Neural progenitor cell (in vitro differentiated cells): ENCODE results near the gene MTFR2. TPM values are rescaled to one million over a fixed set of nuclear protein-coding genes. Genes with fewer than 3 reads are reported as not detected.

Experiments
- DNase-seq: peaks from one replicate; pipeline ENCODE4 v3.0.0-alpha.2; 2016; ENCODE audit warnings: low spot score
- H2AFZ ChIP-seq: fragments of 200-600 bp; sonication (generic); replicated peaks from 2 replicates; pipeline ENCODE4 v1.6.1; 2016; ENCODE audit warnings: antibody characterized with exemption
- H3F3A ChIP-seq: fragments of 200-600 bp; sonication (generic); 2 replicates; pipeline ENCODE4 v1.6.1; 2016; ENCODE audit warnings: antibody characterized with exemption, low read depth
- H3K27ac ChIP-seq: fragments of 200-600 bp; sonication (generic); 2 replicates; pipeline ENCODE4 v1.5.1; 2016; ENCODE audit warnings: mild to moderate bottlenecking
- H3K27me3 ChIP-seq: fragments of 200-600 bp; sonication (generic); 2 replicates; pipeline ENCODE4 v1.6.1; 2016; ENCODE audit warnings: mild to moderate bottlenecking, moderate library complexity
- H3K36me3 ChIP-seq: fragments of 200-600 bp; sonication (generic); 2 replicates; pipeline ENCODE4 v1.5.1; 2016
- H3K4me1 ChIP-seq: fragments of 200-600 bp; sonication (generic); 2 replicates; pipeline ENCODE4 v1.6.1; 2016; ENCODE audit warnings: mixed run types
- H3K4me2 ChIP-seq: fragments of 200-600 bp; sonication (generic); 2 replicates; pipeline ENCODE4 v1.6.1; 2016
- H3K4me3 ChIP-seq: fragments of 200-600 bp; sonication (generic); 2 replicates; pipeline ENCODE4 v1.5.1; 2016
- H3K79me2 ChIP-seq: fragments of 200-600 bp; sonication (generic); 2 replicates; pipeline ENCODE4 v1.6.1; 2016; ENCODE audit warnings: low read depth
- H3K9ac ChIP-seq: fragments of 200-600 bp; sonication (generic); 2 replicates; pipeline ENCODE4 v1.6.1; 2016
- H3K9me3 ChIP-seq: fragments of 200-600 bp; sonication (generic); 2 replicates; pipeline ENCODE4 v1.5.1; 2016; ENCODE audit warnings: low read depth
- H4K20me1 ChIP-seq: fragments of 200-600 bp; sonication (generic); 2 replicates; pipeline ENCODE4 v1.6.1; 2016; ENCODE audit warnings: low read depth
- H3K27ac Mint-ChIP-seq: 3 replicates; pipeline ENCODE4 v1.8.0; 2021; ENCODE audit warnings: mixed read lengths
- H3K27me3 Mint-ChIP-seq: 2 replicates; pipeline ENCODE4 v1.8.0; 2022; ENCODE audit warnings: low read depth, mild to moderate bottlenecking, inconsistent platforms, moderate library complexity, mixed read lengths; ENCODE audit not compliant: insufficient read depth
- H3K36me3 Mint-ChIP-seq: 3 replicates; pipeline ENCODE4 v1.8.0; 2021; ENCODE audit warnings: mixed read lengths
- H3K4me1 Mint-ChIP-seq: 3 replicates; pipeline ENCODE4 v1.8.0; 2021; ENCODE audit warnings: mixed read lengths
- H3K4me3 Mint-ChIP-seq: 3 replicates; pipeline ENCODE4 v1.8.0; 2021; ENCODE audit warnings: mild to moderate bottlenecking, moderate library complexity, mixed read lengths
- H3K9me3 Mint-ChIP-seq: 3 replicates; pipeline ENCODE4 v1.8.0; 2020; ENCODE audit warnings: mixed read lengths
- EZH2 ChIP-seq: fragments of 200-600 bp; sonication (generic); IDR thresholded peaks from 2 replicates; pipeline ENCODE4 v1.6.1; 2017; ENCODE audit warnings: antibody characterized with exemption, mild to moderate bottlenecking, moderate library complexity
- EZH2phosphoT487 ChIP-seq: fragments of 200-600 bp; sonication (generic); IDR thresholded peaks from 2 replicates; pipeline ENCODE4 v1.6.1; 2017; ENCODE audit warnings: antibody characterized with exemption
- total RNA-seq: library from RNA; depleted of rRNA; stranded (reverse); fragments of >200 nt; gene quantifications from 2 replicates; pipeline ENCODE4 v1.2.3, GENCODE V29; 2015; ENCODE audit warnings: low replicate concordance
- TF ChIP-seq, protein P1 (sequence below): fragments of 200-600 bp; sonication (generic); IDR thresholded peaks from 2 replicates; pipeline ENCODE4 v1.5.1; 2017; ENCODE audit warnings: antibody characterized with exemption, mild to moderate bottlenecking

The MTFR2 gene
- total RNA-seq, 1 donor from 2014 or later: 12.6 TPM

DNA sequence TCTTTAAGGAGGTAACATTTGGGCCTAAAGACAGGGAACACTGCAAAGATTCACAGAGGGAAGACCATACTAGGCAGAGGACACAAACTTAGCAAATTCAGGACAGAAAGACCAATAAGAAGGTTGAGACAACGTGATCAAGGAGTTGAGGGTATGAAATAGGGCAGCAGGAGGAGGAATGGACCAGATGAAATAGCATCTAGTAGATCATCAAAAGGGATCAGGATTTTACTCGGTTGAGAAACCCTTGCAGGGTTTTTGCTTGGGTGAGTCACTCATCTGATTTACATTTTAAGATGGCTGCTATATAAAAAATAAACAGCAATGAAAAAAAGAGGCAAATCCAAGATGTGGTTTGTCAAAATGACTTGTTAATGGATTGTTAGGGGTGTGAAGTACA, 34.8 kb upstream of the MTFR2 start:
- peaks cover 17% of the 10 kb centered on the region for H3K4me1 ChIP-seq
- H3K27me3 ChIP-seq: no peaks in the 10 kb centered on the region
- no peak for TF ChIP-seq EZH2
- TF ChIP-seq, protein P1, sequence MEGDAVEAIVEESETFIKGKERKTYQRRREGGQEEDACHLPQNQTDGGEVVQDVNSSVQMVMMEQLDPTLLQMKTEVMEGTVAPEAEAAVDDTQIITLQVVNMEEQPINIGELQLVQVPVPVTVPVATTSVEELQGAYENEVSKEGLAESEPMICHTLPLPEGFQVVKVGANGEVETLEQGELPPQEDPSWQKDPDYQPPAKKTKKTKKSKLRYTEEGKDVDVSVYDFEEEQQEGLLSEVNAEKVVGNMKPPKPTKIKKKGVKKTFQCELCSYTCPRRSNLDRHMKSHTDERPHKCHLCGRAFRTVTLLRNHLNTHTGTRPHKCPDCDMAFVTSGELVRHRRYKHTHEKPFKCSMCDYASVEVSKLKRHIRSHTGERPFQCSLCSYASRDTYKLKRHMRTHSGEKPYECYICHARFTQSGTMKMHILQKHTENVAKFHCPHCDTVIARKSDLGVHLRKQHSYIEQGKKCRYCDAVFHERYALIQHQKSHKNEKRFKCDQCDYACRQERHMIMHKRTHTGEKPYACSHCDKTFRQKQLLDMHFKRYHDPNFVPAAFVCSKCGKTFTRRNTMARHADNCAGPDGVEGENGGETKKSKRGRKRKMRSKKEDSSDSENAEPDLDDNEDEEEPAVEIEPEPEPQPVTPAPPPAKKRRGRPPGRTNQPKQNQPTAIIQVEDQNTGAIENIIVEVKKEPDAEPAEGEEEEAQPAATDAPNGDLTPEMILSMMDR: no peak
- TF ChIP-seq EZH2phosphoT487: no peak
- no peak overlapping the region for H3K27ac ChIP-seq
- H3K27ac Mint-ChIP-seq: no peak overlapping the region
- H3K9ac ChIP-seq: no peak overlapping the region
- peaks cover 92% of the 10 kb centered on the region for H4K20me1 ChIP-seq
- no peak overlapping the region for H3K4me3 Mint-ChIP-seq
- H3K36me3 Mint-ChIP-seq: peaks cover 7% of the 10 kb centered on the region
- no peak overlapping the region for H2AFZ ChIP-seq
- H3K4me1 Mint-ChIP-seq: peaks cover 33% of the 10 kb centered on the region
- no peak for DNase-seq
- H3K36me3 ChIP-seq: peaks cover 18% of the 10 kb centered on the region
- H3K9me3 ChIP-seq: no peaks in the 10 kb centered on the region
- H3K9me3 Mint-ChIP-seq: no peaks in the 10 kb centered on the region
- H3K4me3 ChIP-seq: no peak overlapping the region
- peak overlapping the region; percentile 45 for H3K4me2 ChIP-seq
- peaks cover 9% of the 10 kb centered on the region for H3K27me3 Mint-ChIP-seq
- H3F3A ChIP-seq: peaks cover 12% of the 10 kb centered on the region
- peaks cover 97% of the 10 kb centered on the region for H3K79me2 ChIP-seq

DNA sequence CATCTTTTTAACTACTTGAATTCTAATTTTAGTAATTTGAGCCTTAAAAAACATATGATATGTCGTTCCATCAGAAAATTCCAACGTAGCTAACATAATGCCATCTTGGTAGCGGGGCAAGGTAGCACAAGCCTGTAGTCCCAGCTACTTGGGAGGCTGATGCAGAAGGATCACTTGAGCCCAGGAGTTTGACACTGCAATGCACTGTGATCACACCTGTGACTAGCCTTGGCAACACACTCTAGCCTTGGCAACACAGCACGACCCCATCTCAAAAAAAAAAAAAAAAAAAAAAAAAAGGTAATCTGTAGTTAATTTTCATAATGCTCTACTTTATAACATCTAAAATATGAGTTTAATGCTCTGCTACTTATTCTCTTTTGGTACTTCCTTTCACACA, 32.8 kb upstream of the MTFR2 start:
- H3K4me2 ChIP-seq: no peak overlapping the region
- H3K9me3 Mint-ChIP-seq: no peaks in the 10 kb centered on the region
- H3K9me3 ChIP-seq: no peaks in the 10 kb centered on the region
- H3K4me1 Mint-ChIP-seq: peaks cover 28% of the 10 kb centered on the region
- no peak overlapping the region for H3K27ac ChIP-seq
- TF ChIP-seq EZH2 (no peak), EZH2phosphoT487 (no peak)
- TF ChIP-seq, protein P1: no peak
- peaks cover 2% of the 10 kb centered on the region for H3K27me3 Mint-ChIP-seq
- no peak overlapping the region for H3K9ac ChIP-seq
- no peak for DNase-seq
- H3K36me3 Mint-ChIP-seq: peaks cover 13% of the 10 kb centered on the region
- H3F3A ChIP-seq: no peaks in the 10 kb centered on the region
- peaks cover 95% of the 10 kb centered on the region for H4K20me1 ChIP-seq
- peaks cover 29% of the 10 kb centered on the region for H3K36me3 ChIP-seq
- peaks cover 98% of the 10 kb centered on the region for H3K79me2 ChIP-seq
- no peak overlapping the region for H3K4me3 Mint-ChIP-seq
- H3K27ac Mint-ChIP-seq: no peak overlapping the region
- H2AFZ ChIP-seq: no peak overlapping the region
- no peak overlapping the region for H3K4me3 ChIP-seq
- no peaks in the 10 kb centered on the region for H3K27me3 ChIP-seq
- H3K4me1 ChIP-seq: peaks cover 17% of the 10 kb centered on the region

DNA sequence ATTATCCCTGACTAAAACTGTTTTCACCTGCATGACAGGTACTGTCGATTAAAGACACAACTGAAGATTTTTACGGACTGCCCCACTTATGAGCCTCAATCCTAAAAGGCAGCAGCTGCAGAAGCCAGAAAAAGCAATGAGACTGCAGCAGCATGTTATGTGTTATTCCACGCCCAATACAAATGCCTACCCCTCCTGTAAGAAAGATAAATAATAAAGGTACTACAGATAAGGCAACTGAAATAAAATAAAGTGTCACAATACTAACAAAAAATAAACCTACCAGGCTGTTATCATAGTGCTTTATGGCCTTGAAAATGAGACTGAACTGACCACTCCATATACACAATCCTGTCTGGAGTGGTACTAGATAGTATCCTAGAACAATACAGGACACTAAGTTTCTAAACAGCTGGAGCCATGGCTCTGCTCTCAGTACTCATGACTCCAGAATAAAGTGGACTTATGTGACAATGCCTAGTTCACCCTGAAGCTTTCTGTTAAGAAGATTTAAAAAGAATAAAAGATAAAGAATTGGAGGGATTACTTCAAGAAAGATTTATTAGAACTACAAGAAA, 30.0 kb upstream of the MTFR2 start:
- Histone ChIP-seq H3K79me2 (peaks cover 91% of the 10 kb centered on the region), H3K36me3 (peaks cover 43% of the 10 kb centered on the region), H3K9me3 (no peaks in the 10 kb centered on the region), H3K4me2 (no peak overlapping the region), H3F3A (peaks cover 3% of the 10 kb centered on the region), H3K4me3 (no peak overlapping the region), H4K20me1 (peaks cover 85% of the 10 kb centered on the region), H3K27me3 (no peaks in the 10 kb centered on the region), H3K9ac (no peak overlapping the region), H2AFZ (no peak overlapping the region), H3K27ac (no peak overlapping the region), H3K4me1 (peaks cover 11% of the 10 kb centered on the region)
- no peak for DNase-seq
- H3K27me3 Mint-ChIP-seq: peaks cover 2% of the 10 kb centered on the region
- H3K27ac Mint-ChIP-seq: no peak overlapping the region
- H3K4me1 Mint-ChIP-seq: peaks cover 11% of the 10 kb centered on the region
- TF ChIP-seq EZH2phosphoT487 (no peak), EZH2 (no peak)
- no peaks in the 10 kb centered on the region for H3K9me3 Mint-ChIP-seq
- peaks cover 19% of the 10 kb centered on the region for H3K36me3 Mint-ChIP-seq
- no peak overlapping the region for H3K4me3 Mint-ChIP-seq

DNA sequence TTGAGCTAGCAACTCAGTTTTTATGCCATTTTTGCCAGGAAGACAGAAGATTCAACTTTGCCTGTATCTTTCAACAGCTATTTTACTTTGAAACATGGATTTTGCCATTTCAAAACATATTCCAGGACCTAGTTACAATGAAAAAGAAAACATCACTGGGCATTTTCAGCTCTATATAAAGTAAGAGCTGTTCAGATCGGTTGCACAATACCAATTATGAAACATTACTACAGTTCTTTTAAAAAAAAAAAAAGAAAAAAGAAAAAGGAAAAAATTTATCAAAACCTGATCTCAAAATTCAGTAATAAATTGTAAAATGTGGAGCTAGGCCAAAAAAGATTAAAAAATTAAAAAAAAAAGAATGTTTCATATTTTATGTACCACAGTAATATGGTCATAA, 24.0 kb upstream of the MTFR2 start:
- TF ChIP-seq EZH2phosphoT487 (no peak), EZH2 (no peak)
- TF ChIP-seq, protein P1: no peak
- no peak overlapping the region for H3K4me3 ChIP-seq
- no peaks in the 10 kb centered on the region for H3K9me3 Mint-ChIP-seq
- H3K9ac ChIP-seq: no peak overlapping the region
- H3F3A ChIP-seq: peaks cover 9% of the 10 kb centered on the region
- H4K20me1 ChIP-seq: peaks cover 77% of the 10 kb centered on the region
- H3K4me1 Mint-ChIP-seq: no peaks in the 10 kb centered on the region
- H3K4me3 Mint-ChIP-seq: no peak overlapping the region
- H3K9me3 ChIP-seq: no peaks in the 10 kb centered on the region
- no peak overlapping the region for H3K27ac ChIP-seq
- no peak overlapping the region for H3K27ac Mint-ChIP-seq
- no peaks in the 10 kb centered on the region for H3K27me3 Mint-ChIP-seq
- peaks cover 69% of the 10 kb centered on the region for H3K36me3 ChIP-seq
- H3K27me3 ChIP-seq: no peaks in the 10 kb centered on the region
- peaks cover 89% of the 10 kb centered on the region for H3K79me2 ChIP-seq
- H2AFZ ChIP-seq: no peak overlapping the region
- DNase-seq: no peak
- peaks cover 39% of the 10 kb centered on the region for H3K36me3 Mint-ChIP-seq
- H3K4me2 ChIP-seq: no peak overlapping the region
- H3K4me1 ChIP-seq: no peaks in the 10 kb centered on the region
